GM12872 (cell line): ENCODE results near the gene FEM1C.
A peak's percentile ranks its signal among the peaks of the same experiment; 100 is the strongest.

ENCODE experiments used
- CTCF ChIP-seq: IDR thresholded peaks from 3 replicates; pipeline ENCODE4 v1.5.1; 2011; ENCODE audit warnings: low read depth, mild to moderate bottlenecking, low read length, moderate library complexity; ENCODE audit not compliant: insufficient read depth

FEM1C gene

GRCh38 chr5:115545351-115545882 lies 842 bp upstream of the FEM1C start:
- TF ChIP-seq CTCF = no peak

- no peak for TF ChIP-seq CTCF
Measured at GRCh38 chr5:115544043-115544435, 536 bp downstream of the FEM1C start.

GRCh38 chr5:115543365-115544042 lies 1.1 kb downstream of the FEM1C start:
- no peak for TF ChIP-seq CTCF

- no peak for TF ChIP-seq CTCF
Measured at GRCh38 chr5:115542651-115543364, 1.8 kb downstream of the FEM1C start.

- TF ChIP-seq CTCF = no peak
Measured at GRCh38 chr5:115542086-115542485, 2.5 kb downstream of the FEM1C start.

- 0 out of 3 replicates have a peak, but pooled peaks have one; percentile 14 for TF ChIP-seq CTCF
Measured at GRCh38 chr5:115541611-115542010, 3.0 kb downstream of the FEM1C start.

GRCh38 chr5:115535479-115536035 lies 9.0 kb downstream of the FEM1C start:
- TF ChIP-seq CTCF = no peak
